ENCODE data around the gene SLC66A1.

The SLC66A1 gene

DNA sequence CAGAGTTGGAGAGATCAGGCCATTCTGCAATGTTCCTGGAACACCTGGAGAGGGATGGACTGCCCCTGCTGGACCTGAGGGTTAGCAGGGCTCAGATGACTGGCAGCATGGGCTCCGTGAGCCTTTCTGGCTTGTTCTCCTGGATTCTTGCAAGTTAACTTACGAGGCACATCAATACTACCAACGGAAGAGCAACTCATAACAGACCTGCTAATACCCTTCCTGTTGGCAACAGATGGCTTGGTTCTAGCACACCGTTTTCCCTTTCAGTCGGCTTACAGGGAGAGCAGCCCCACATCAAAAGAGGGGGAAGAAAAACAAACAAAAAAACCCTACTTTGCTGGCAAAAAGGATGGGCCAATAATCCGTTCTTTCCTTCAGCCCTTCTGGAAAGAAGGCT, 47.9 kb downstream of the SLC66A1 start:
- Histone ChIP-seq H3K4me1 (ENCODE audit: insufficient read depth, low read length, poor library complexity, severe bottlenecking) (no peaks in the 10 kb centered on the region), H3K4me3 (ENCODE audit: low read length, poor library complexity, severe bottlenecking) (no peak overlapping the region), H3F3A (ENCODE audit: low read depth) (no peaks in the 10 kb centered on the region), H3K9me3 (ENCODE audit: insufficient read depth, low read depth, low read length) (no peaks in the 10 kb centered on the region), H3K36me3 (ENCODE audit: insufficient read depth, low read length) (peaks cover 44% of the 10 kb centered on the region; the same call in 1 of the 2 replicates), H2AFZ (ENCODE audit: low read length) (no peak overlapping the region), H3K9me2 (replicated peaks; ENCODE audit: low read depth, low read length) (no peaks in the 10 kb centered on the region), H4K20me1 (ENCODE audit: insufficient read depth, low read length, poor library complexity, severe bottlenecking) (peaks cover 57% of the 10 kb centered on the region), H3K4me2 (ENCODE audit: low read depth, low read length, poor library complexity, severe bottlenecking) (no peak overlapping the region), H3K27me3 (ENCODE audit: insufficient read depth, low read length, poor library complexity, severe bottlenecking) (no peaks in the 10 kb centered on the region), H3K79me2 (ENCODE audit: insufficient read depth, low read length) (peaks cover 33% of the 10 kb centered on the region; the same call in 1 of the 2 replicates), H3K9ac (ENCODE audit: low read depth, low read length, poor library complexity, severe bottlenecking) (no peak overlapping the region)
- TF ChIP-seq, protein P1, sequence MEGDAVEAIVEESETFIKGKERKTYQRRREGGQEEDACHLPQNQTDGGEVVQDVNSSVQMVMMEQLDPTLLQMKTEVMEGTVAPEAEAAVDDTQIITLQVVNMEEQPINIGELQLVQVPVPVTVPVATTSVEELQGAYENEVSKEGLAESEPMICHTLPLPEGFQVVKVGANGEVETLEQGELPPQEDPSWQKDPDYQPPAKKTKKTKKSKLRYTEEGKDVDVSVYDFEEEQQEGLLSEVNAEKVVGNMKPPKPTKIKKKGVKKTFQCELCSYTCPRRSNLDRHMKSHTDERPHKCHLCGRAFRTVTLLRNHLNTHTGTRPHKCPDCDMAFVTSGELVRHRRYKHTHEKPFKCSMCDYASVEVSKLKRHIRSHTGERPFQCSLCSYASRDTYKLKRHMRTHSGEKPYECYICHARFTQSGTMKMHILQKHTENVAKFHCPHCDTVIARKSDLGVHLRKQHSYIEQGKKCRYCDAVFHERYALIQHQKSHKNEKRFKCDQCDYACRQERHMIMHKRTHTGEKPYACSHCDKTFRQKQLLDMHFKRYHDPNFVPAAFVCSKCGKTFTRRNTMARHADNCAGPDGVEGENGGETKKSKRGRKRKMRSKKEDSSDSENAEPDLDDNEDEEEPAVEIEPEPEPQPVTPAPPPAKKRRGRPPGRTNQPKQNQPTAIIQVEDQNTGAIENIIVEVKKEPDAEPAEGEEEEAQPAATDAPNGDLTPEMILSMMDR (conservative IDR thresholded peaks at IDR 0.05; ENCODE audit: low read length), result no peak
- no peak for TF ChIP-seq EZH2phosphoT487 (IDR thresholded peaks at IDR 0.05; ENCODE audit: borderline replicate concordance)

DNA sequence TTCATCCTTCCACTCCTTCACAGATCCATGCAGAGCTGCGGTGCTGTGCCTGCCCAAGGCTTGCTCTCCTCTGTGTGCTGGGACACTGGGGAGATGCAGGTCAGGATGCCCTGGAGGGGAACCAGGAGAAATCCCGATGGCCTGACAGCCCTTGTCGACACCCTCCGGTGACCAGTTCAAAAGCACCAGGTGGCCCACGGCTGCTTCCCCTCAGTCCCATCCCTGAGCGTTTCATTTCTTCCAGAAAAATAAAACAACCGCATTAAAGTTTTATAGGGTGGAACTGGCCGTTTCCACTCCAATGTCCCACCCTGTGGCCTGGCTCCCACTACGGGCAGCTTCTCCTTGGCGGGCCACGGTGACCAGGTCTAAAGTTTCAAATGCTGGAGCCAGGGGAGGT, 48.3 kb downstream of the SLC66A1 start:
- no peak overlapping the region for H2AFZ ChIP-seq (ENCODE audit: low read length)
- no peaks in the 10 kb centered on the region for H3K4me1 ChIP-seq (ENCODE audit: insufficient read depth, low read length, poor library complexity, severe bottlenecking)
- no peak overlapping the region for H3K4me2 ChIP-seq (ENCODE audit: low read depth, low read length, poor library complexity, severe bottlenecking)
- H3K9me3 ChIP-seq (ENCODE audit: insufficient read depth, low read depth, low read length), result no peaks in the 10 kb centered on the region
- no peaks in the 10 kb centered on the region for H3F3A ChIP-seq (ENCODE audit: low read depth)
- H3K27me3 ChIP-seq (ENCODE audit: insufficient read depth, low read length, poor library complexity, severe bottlenecking), result no peaks in the 10 kb centered on the region
- no peaks in the 10 kb centered on the region for H3K9me2 ChIP-seq (replicated peaks; ENCODE audit: low read depth, low read length)
- peaks cover 33% of the 10 kb centered on the region; the same call in 1 of the 2 replicates for H3K79me2 ChIP-seq (ENCODE audit: insufficient read depth, low read length)
- no peak overlapping the region for H3K9ac ChIP-seq (ENCODE audit: low read depth, low read length, poor library complexity, severe bottlenecking)
- peaks cover 57% of the 10 kb centered on the region for H4K20me1 ChIP-seq (ENCODE audit: insufficient read depth, low read length, poor library complexity, severe bottlenecking)
- H3K36me3 ChIP-seq (ENCODE audit: insufficient read depth, low read length), result peaks cover 40% of the 10 kb centered on the region; the same call in 1 of the 2 replicates
- TF ChIP-seq, protein P1 (conservative IDR thresholded peaks at IDR 0.05; ENCODE audit: low read length), result no peak
- TF ChIP-seq EZH2phosphoT487 (IDR thresholded peaks at IDR 0.05; ENCODE audit: borderline replicate concordance), result no peak
- no peak overlapping the region for H3K4me3 ChIP-seq (ENCODE audit: low read length, poor library complexity, severe bottlenecking)

DNA sequence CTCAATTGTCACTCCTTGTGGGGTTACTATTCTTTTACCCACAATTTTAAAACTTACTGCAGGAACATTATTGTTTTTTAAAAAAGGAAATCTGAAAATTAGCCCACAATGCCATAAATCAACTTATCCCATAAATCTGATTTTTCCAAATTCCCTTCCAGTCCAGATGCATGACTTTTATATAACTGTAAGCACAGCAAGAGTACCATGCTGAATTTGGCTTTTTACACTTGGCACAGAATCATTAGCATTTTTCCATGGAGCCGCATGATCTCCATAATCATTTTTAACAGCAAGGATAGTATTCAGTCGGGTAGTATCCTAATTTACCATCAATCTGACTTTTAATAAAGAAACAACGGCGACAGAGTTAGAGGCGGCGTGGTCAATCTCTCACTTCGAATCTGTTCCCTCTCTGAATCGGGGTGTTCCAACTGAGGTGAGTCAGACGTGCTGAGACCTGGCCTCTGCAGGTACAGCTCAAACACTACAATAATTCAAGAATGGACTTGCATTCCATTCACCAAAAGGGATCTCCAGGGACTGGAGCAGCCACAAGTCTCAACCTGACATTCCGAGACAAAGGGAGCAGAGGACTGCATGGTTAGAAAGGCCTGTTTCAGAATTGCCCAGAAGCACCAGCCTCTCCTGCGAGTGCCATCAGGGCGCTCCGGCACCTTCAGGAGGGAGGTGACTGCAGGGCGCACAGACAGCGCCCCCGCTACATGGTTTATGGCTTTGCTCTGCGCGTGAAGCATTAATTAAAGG, 48.9 kb downstream of the SLC66A1 start:
- H3K4me3 ChIP-seq (ENCODE audit: low read length, poor library complexity, severe bottlenecking), result no peak overlapping the region
- peaks cover 35% of the 10 kb centered on the region; the same call in 1 of the 2 replicates for H3K36me3 ChIP-seq (ENCODE audit: insufficient read depth, low read length)
- no peak overlapping the region for H3K4me2 ChIP-seq (ENCODE audit: low read depth, low read length, poor library complexity, severe bottlenecking)
- no peaks in the 10 kb centered on the region for H3K4me1 ChIP-seq (ENCODE audit: insufficient read depth, low read length, poor library complexity, severe bottlenecking)
- H3K9me3 ChIP-seq (ENCODE audit: insufficient read depth, low read depth, low read length), result no peaks in the 10 kb centered on the region
- H3K79me2 ChIP-seq (ENCODE audit: insufficient read depth, low read length), result peaks cover 33% of the 10 kb centered on the region; the same call in 1 of the 2 replicates
- no peaks in the 10 kb centered on the region for H3K9me2 ChIP-seq (replicated peaks; ENCODE audit: low read depth, low read length)
- H3F3A ChIP-seq (ENCODE audit: low read depth), result no peaks in the 10 kb centered on the region
- no peak overlapping the region for H3K9ac ChIP-seq (ENCODE audit: low read depth, low read length, poor library complexity, severe bottlenecking)
- TF ChIP-seq, protein P1 (conservative IDR thresholded peaks at IDR 0.05; ENCODE audit: low read length), result 0 out of 2 replicates have a peak, but pooled peaks have one; percentile 11
- TF ChIP-seq EZH2phosphoT487 (IDR thresholded peaks at IDR 0.05; ENCODE audit: borderline replicate concordance), result no peak
- H4K20me1 ChIP-seq (ENCODE audit: insufficient read depth, low read length, poor library complexity, severe bottlenecking), result peaks cover 57% of the 10 kb centered on the region
- no peaks in the 10 kb centered on the region for H3K27me3 ChIP-seq (ENCODE audit: insufficient read depth, low read length, poor library complexity, severe bottlenecking)
- H2AFZ ChIP-seq (ENCODE audit: low read length), result no peak overlapping the region

Measured in Loucy (cell line).